B cell (primary cell): Measurements from ENCODE around the gene SLC37A1. TPM values are rescaled to one million over a fixed set of nuclear protein-coding genes. Genes with fewer than 3 reads are reported as not detected.

Experiments used
- ATAC-seq: fragments of 200-7000 bp; cut with Tn5 transposase; one replicate; pipeline ENCODE4 v1.10.0; 2021; ENCODE audit warnings: low read depth, mild to moderate bottlenecking, moderate number of reproducible peaks, moderate library complexity
- CTCF ChIA-PET: fragments of 350-600 bp; sonication (Branson Sonifier 250); formaldehyde crosslinking; loops from one replicate; lab custom pipeline; 2021; ENCODE audit warnings: antibody characterized with exemption, inconsistent platforms; lab: Charles Lee
- POLR2A ChIA-PET: fragments of 350-600 bp; sonication (Branson Sonifier 250); formaldehyde crosslinking; loops from one replicate; lab custom pipeline; 2021; ENCODE audit warnings: antibody characterized with exemption; lab: Charles Lee
- DNase-seq: peaks from one replicate; pipeline ENCODE4 v3.0.0; 2013
- H2AFZ ChIP-seq: 2 replicates; pipeline ENCODE4 v1.6.1; 2012; ENCODE audit warnings: mild to moderate bottlenecking, low read depth, low read length; ENCODE audit not compliant: insufficient read depth, poor library complexity, severe bottlenecking
- H3K27ac ChIP-seq, 2 donors: 1 replicate in 1 of 2; 2 replicates in 1 of 2; pipeline ENCODE4 v1.5.1; 2012 to 2013; ENCODE audit warnings: low read length in 2 of 2, mild to moderate bottlenecking in 2 of 2, moderate library complexity in 1 of 2
- H3K27me3 ChIP-seq, 4 experiments: fragments of 200-600 bp in 1 of 4; sonication (generic) in 1 of 4; replicated peaks in 1 of 4; 1 replicate in 2 of 4; 2 replicates in 2 of 4; pipeline versions ENCODE4 v1.6.1 to v1.7.0; 2013 to 2016; ENCODE audit warnings: low read length in 3 of 4, mild to moderate bottlenecking in 2 of 4, mixed read lengths in 1 of 4, moderate library complexity in 1 of 4; ENCODE audit not compliant: insufficient read depth in 4 of 4, control insufficient read depth in 3 of 4; ENCODE audit errors: control extremely low read depth in 1 of 4
- H3K36me3 ChIP-seq, 2 experiments: replicated peaks in 1 of 2; 1 replicate in 1 of 2; 2 replicates in 1 of 2; pipeline versions ENCODE4 v1.6.1 to v1.7.1; 2013; ENCODE audit warnings: low read length in 1 of 2; ENCODE audit not compliant: insufficient read depth in 2 of 2, control insufficient read depth in 1 of 2; ENCODE audit errors: control extremely low read depth in 1 of 2, extremely low read depth in 1 of 2
- H3K4me1 ChIP-seq, 2 donors: fragments of 200-600 bp in 1 of 2; sonication (generic) in 1 of 2; 1 replicate in 1 of 2; 2 replicates in 1 of 2; pipeline versions ENCODE4 v1.5.1 to v1.6.1; 2013 to 2017; ENCODE audit warnings: low read length in 2 of 2; ENCODE audit not compliant: control insufficient read depth in 2 of 2, insufficient read depth in 2 of 2
- H3K4me2 ChIP-seq: replicated peaks from 2 replicates; pipeline ENCODE3; 2012; ENCODE audit warnings: mild to moderate bottlenecking, low read depth, low read length; ENCODE audit not compliant: poor library complexity, severe bottlenecking
- H3K4me3 ChIP-seq, 5 experiments: fragments of 200-600 bp in 1 of 5; sonication (generic) in 1 of 5; 1 replicate in 3 of 5; 2 replicates in 2 of 5; pipeline versions ENCODE4 v1.5.1 to v1.7.0; 2011 to 2016; ENCODE audit warnings: low read length in 4 of 5, mild to moderate bottlenecking in 4 of 5, low read depth in 2 of 5, control low read depth in 1 of 5, moderate library complexity in 1 of 5; ENCODE audit not compliant: insufficient read depth in 1 of 5; ENCODE audit errors: control extremely low read depth in 1 of 5, extremely low read depth in 1 of 5
- H3K79me2 ChIP-seq: fragments of 200-600 bp; sonication (generic); one replicate; pipeline ENCODE4 v1.6.0; 2016; ENCODE audit warnings: low read length; ENCODE audit not compliant: control insufficient read depth, insufficient read depth
- H3K9ac ChIP-seq: fragments of 200-600 bp; sonication (generic); 2 replicates; pipeline ENCODE4 v1.6.1; 2017; ENCODE audit warnings: mild to moderate bottlenecking, low read length, moderate library complexity
- H3K9me3 ChIP-seq, 3 donors: one replicate each; pipeline versions ENCODE4 v1.6.1 to v1.7.1; 2013; ENCODE audit warnings: low read length in 2 of 3; ENCODE audit not compliant: control insufficient read depth in 2 of 3, insufficient read depth in 1 of 3; ENCODE audit errors: control extremely low read depth in 1 of 3
- H4K20me1 ChIP-seq: 2 replicates; pipeline ENCODE4 v1.6.0; 2012; ENCODE audit warnings: mild to moderate bottlenecking, low read length; ENCODE audit not compliant: insufficient read depth, control insufficient read depth, poor library complexity, severe bottlenecking
- H3K27ac Mint-ChIP-seq: one replicate; pipeline ENCODE4 v1.8.0; 2021; ENCODE audit warnings: mixed read lengths
- H3K27me3 Mint-ChIP-seq: one replicate; pipeline ENCODE4 v1.8.0; 2021; ENCODE audit warnings: mixed read lengths
- H3K4me1 Mint-ChIP-seq: one replicate; pipeline ENCODE4 v1.8.0; 2021; ENCODE audit warnings: mixed read lengths
- H3K4me3 Mint-ChIP-seq: one replicate; pipeline ENCODE4 v1.8.0; 2021; ENCODE audit warnings: mixed read lengths
- H3K9me3 Mint-ChIP-seq: one replicate; pipeline ENCODE4 v1.8.0; 2022; ENCODE audit warnings: mixed read lengths; ENCODE audit not compliant: insufficient read depth
- CTCF ChIP-seq: fragments of 200-600 bp; IDR thresholded peaks from one replicate; pipeline ENCODE4 v1.8.0; 2022; ENCODE audit warnings: antibody characterized with exemption, mild to moderate bottlenecking
- EZH2 ChIP-seq: IDR thresholded peaks from 2 replicates; pipeline ENCODE4 v1.6.1; 2012; ENCODE audit warnings: borderline replicate concordance, low read depth, mild to moderate bottlenecking, moderate library complexity, low read length; ENCODE audit not compliant: insufficient read depth, poor library complexity, severe bottlenecking
- WGBS: methylation state at CpG from one replicate; pipeline ENCODE4 v1.1.5; 2013; ENCODE audit warnings: missing lambda C conversion rate; ENCODE audit not compliant: insufficient coverage; 5-methylcytosine and 5-hydroxymethylcytosine counted together
- intact Hi-C: fragments of 100-400 bp; cut with micrococcal nuclease; formaldehyde crosslinking; loops from one replicate; pipeline ENCODE4 v1.10.0; 2022
- polyA plus RNA-seq: library from polyadenylated mRNA; depleted of rRNA; stranded (reverse); fragments of >200 nt; gene quantifications from 2 replicates; pipeline ENCODE4 v1.2.3, GENCODE V29; 2012
- total RNA-seq, 2 donors: library from RNA; stranded (reverse); fragments of 120-200 nt in 1 of 2; gene quantifications; 1 replicate in 1 of 2; 2 replicates in 1 of 2; pipeline versions ENCODE4 v1.2.3 to v1.2.4, GENCODE V29; 2013 to 2022

SLC37A1 gene
- total and polyA plus RNA-seq, 2 donors (not counting 1 experiment from before 2014, with no cell fraction given): 38.1 to 60.2 TPM

- Histone ChIP-seq H3K27ac (no peak overlapping the region), H3K4me2 (no peak overlapping the region), H3K4me1 (peaks cover 3 to 55% of the 10 kb centered on the region in 2 donors)
Measured at GRCh38 chr21:42474043-42474831, 39.4 kb upstream of the SLC37A1 start.

More at GRCh38 chr21:42474043-42474831, 39.4 kb upstream of the SLC37A1 start:
- ChIA-PET POLR2A (no interaction called here), CTCF (interaction anchor here (0.6 to 1.1 kb wide), 2 partner anchors 17 to 62 kb away, joined by 3 read pairs; no protein-coding TSS in a partner anchor)
- H3K79me2 ChIP-seq: no peaks in the 10 kb centered on the region
- intact Hi-C loops: loop anchor here (2.0 kb wide), 1 partner anchor 13 kb away; no protein-coding TSS in a partner anchor
- H3K4me3 ChIP-seq: no peak overlapping the region
- Mint-ChIP-seq H3K27me3 (peaks cover 22% of the 10 kb centered on the region), H3K9me3 (no peaks in the 10 kb centered on the region), H3K27ac (peak overlapping the region; percentile 66), H3K4me3 (peak overlapping the region; percentile 59), H3K4me1 (peaks cover 12% of the 10 kb centered on the region)
- no peaks in the 10 kb centered on the region for H3K36me3 ChIP-seq
- WGBS: 62% methylated on average over 8 of the region's 14 CpGs
- peaks cover 0 to 20% (median 3%) of the 10 kb centered on the region in 4 experiments for H3K27me3 ChIP-seq
- ATAC-seq: peak; percentile 92
- peak; percentile 90 for DNase-seq
- TF ChIP-seq CTCF (no peak), EZH2 (no peak)
- H3K9ac ChIP-seq: no peak overlapping the region
- no peak overlapping the region for H2AFZ ChIP-seq
- no peaks in the 10 kb centered on the region for H4K20me1 ChIP-seq
- H3K9me3 ChIP-seq: no peaks in the 10 kb centered on the region
